Measurements from ENCODE around the gene MRTO4. TPM values are rescaled to one million over a fixed set of nuclear protein-coding genes. Genes with fewer than 3 reads are reported as not detected.

Gene MRTO4
- total and polyA plus RNA-seq, 10 of the 15 experiments (the other 5 are each of a cell fraction or from before 2014, with no cell fraction given): 43.5 to 99.5 (median 69.7) TPM

- ChIA-PET POLR2A (interaction anchor here (0.5 to 0.6 kb wide), 2 partner anchors 289 to 372 kb away, joined by 3 to 4 read pairs; no protein-coding TSS in a partner anchor), SMC1A (ENCODE audit: uncharacterized antibody, unreplicated experiment) (interaction anchor here (2.3 kb wide), 1 partner anchor 288 kb away, joined by 7 read pairs; a partner anchor contains a TSS)
Observed at GRCh38 chr1:19309123-19309813, 57.7 kb downstream of the MRTO4 start.

More at GRCh38 chr1:19309123-19309813, 57.7 kb downstream of the MRTO4 start:
- Histone ChIP-seq H3K36me3 (ENCODE audit: control insufficient read depth in 2 of 2, insufficient read depth in 2 of 2, low read length in 1 of 2) (peaks cover 0 to 6% of the 10 kb centered on the region in 2 experiments; a peak in 2 of 4 replicates), H3K4me2 (ENCODE audit: control insufficient read depth, insufficient read depth) (no peak overlapping the region), H3K9me3 (replicated peaks; ENCODE audit: control insufficient read depth, insufficient read depth, low read length) (no peaks in the 10 kb centered on the region), H2AFZ (ENCODE audit: control insufficient read depth, low read depth, low read length) (no peak overlapping the region), H3K9ac (ENCODE audit: control insufficient read depth, insufficient read depth, low read length) (no peak overlapping the region), H3K79me2 (ENCODE audit: control insufficient read depth, insufficient read depth, low read length) (peaks cover 19% of the 10 kb centered on the region), H3K27me3 (replicated peaks in 1 of 2; ENCODE audit: control insufficient read depth in 2 of 2, insufficient read depth in 2 of 2, low read length in 1 of 2) (no peaks in the 10 kb centered on the region), H4K20me1 (ENCODE audit: control insufficient read depth, insufficient read depth) (no peaks in the 10 kb centered on the region; the same call in 1 of the 2 replicates), H3K27ac (ENCODE audit: control insufficient read depth, insufficient read depth) (no peak overlapping the region), H3K4me3 (no peak overlapping the region), H3K4me1 (ENCODE audit: control insufficient read depth, insufficient read depth, low read length) (peaks cover 16% of the 10 kb centered on the region)
- 83% methylated on average over 6 of the region's 6 CpGs for WGBS (ENCODE audit: insufficient coverage, insufficient replicate concordance, low lambda C conversion rate, missing lambda C conversion rate)
- ATAC-seq (no peak), DNase-seq (ENCODE audit: low read depth, low spot score) (no peak), FAIRE-seq (no peak)
- TF ChIP-seq RELA (IDR thresholded peaks at IDR 0.05; ENCODE audit: borderline replicate concordance, partially characterized antibody): no peak
- TF ChIP-seq ZBED1 (IDR thresholded peaks at IDR 0.05; ENCODE audit: borderline replicate concordance): no peak
- TF ChIP-seq WRNIP1 (IDR thresholded peaks at IDR 0.05; ENCODE audit: borderline replicate concordance, low read depth, low read length): no peak
- no peak for TF ChIP-seq KLF5 (IDR thresholded peaks at IDR 0.05; ENCODE audit: partially characterized antibody)
- TF ChIP-seq PBX3 (IDR thresholded peaks at IDR 0.05; ENCODE audit: insufficient replicate concordance, low read depth, low read length): no peak
- TF ChIP-seq, protein P1, sequence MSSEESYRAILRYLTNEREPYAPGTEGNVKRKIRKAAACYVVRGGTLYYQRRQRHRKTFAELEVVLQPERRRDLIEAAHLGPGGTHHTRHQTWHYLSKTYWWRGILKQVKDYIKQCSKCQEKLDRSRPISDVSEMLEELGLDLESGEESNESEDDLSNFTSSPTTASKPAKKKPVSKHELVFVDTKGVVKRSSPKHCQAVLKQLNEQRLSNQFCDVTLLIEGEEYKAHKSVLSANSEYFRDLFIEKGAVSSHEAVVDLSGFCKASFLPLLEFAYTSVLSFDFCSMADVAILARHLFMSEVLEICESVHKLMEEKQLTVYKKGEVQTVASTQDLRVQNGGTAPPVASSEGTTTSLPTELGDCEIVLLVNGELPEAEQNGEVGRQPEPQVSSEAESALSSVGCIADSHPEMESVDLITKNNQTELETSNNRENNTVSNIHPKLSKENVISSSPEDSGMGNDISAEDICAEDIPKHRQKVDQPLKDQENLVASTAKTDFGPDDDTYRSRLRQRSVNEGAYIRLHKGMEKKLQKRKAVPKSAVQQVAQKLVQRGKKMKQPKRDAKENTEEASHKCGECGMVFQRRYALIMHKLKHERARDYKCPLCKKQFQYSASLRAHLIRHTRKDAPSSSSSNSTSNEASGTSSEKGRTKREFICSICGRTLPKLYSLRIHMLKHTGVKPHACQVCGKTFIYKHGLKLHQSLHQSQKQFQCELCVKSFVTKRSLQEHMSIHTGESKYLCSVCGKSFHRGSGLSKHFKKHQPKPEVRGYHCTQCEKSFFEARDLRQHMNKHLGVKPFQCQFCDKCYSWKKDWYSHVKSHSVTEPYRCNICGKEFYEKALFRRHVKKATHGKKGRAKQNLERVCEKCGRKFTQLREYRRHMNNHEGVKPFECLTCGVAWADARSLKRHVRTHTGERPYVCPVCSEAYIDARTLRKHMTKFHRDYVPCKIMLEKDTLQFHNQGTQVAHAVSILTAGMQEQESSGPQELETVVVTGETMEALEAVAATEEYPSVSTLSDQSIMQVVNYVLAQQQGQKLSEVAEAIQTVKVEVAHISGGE (CRISPR knock-in tag; IDR thresholded peaks at IDR 0.05): no peak
- no peak for TF ChIP-seq MAX (IDR thresholded peaks at IDR 0.05; ENCODE audit: low read depth, low read length)
- no peak for TF ChIP-seq SUPT20H (IDR thresholded peaks at IDR 0.05; ENCODE audit: borderline replicate concordance, control insufficient read depth, low read depth, low read length)
- no peak for TF ChIP-seq BCL3 (IDR thresholded peaks at IDR 0.05; ENCODE audit: borderline replicate concordance, insufficient read depth, low read depth, low read length, poor library complexity, severe bottlenecking)
- no peak for TF ChIP-seq ZNF274 (IDR thresholded peaks at IDR 0.05; ENCODE audit: insufficient read depth, insufficient read length)
- no peak for TF ChIP-seq FOS (IDR thresholded peaks at IDR 0.05; ENCODE audit: borderline replicate concordance, extremely low read depth, insufficient read length)
- ChIA-PET CTCF (interaction anchor here (1.2 kb wide), 1 partner anchor 345 kb away, joined by 5 read pairs; no protein-coding TSS in a partner anchor), RAD21 (ENCODE audit: unreplicated experiment) (no interaction called here)
- no TSS peak for BruUV-seq (replicated peaks)
- intact Hi-C loops (cut with micrococcal nuclease; ENCODE audit: unreplicated experiment): no loop called here
- in situ Hi-C loops (cut with MboI): no loop called here

Measured in GM12878 (cell line).